Stomach (tissue), 9 donors: Measurements from ENCODE around the gene CBARP. TPM values are rescaled to one million over a fixed set of nuclear protein-coding genes. Genes with fewer than 3 reads are reported as not detected.

Experiments used
- DNase-seq, 2 donors: peaks; one replicate each; pipeline versions ENCODE4 v3.0.0 to v3.0.0-alpha.2; 2013 to 2019
- H3K27ac ChIP-seq, 5 donors: fragments of 200-600 bp in 4 of 5; sonication (generic) in 4 of 5; one replicate each; pipeline ENCODE4 v1.5.1; 2013 to 2019; ENCODE audit warnings: mild to moderate bottlenecking in 1 of 5, moderate library complexity in 1 of 5
- H3K27me3 ChIP-seq, 3 donors: fragments of 200-600 bp; sonication (generic); one replicate each; pipeline ENCODE4 v1.5.1; 2017 to 2019; ENCODE audit warnings: mixed run types in 1 of 3
- H3K36me3 ChIP-seq, 4 donors: fragments of 200-600 bp; sonication (generic); 1 replicate in 3 of 4; 2 replicates in 1 of 4; pipeline ENCODE4 v1.5.1; 2016 to 2019
- H3K4me1 ChIP-seq, 4 donors: fragments of 200-600 bp; sonication (generic); one replicate each; pipeline ENCODE4 v1.5.1; 2016 to 2019
- H3K4me3 ChIP-seq, 4 donors: fragments of 200-600 bp; sonication (generic) in 3 of 4; one replicate each; pipeline ENCODE4 v1.5.1; 2016 to 2019; ENCODE audit warnings: mild to moderate bottlenecking in 1 of 4
- H3K9me3 ChIP-seq, 4 donors: fragments of 200-600 bp; sonication (generic); one replicate each; pipeline ENCODE4 v1.5.1; 2016 to 2019
- CTCF ChIP-seq, 7 experiments: fragments of 450-650 bp in 4 of 7; fragments of 200-600 bp in 3 of 7; sonication (generic) in 3 of 7; IDR thresholded peaks; one replicate each; pipeline ENCODE4 v1.5.1; 2016 to 2019; ENCODE audit warnings: antibody characterized with exemption in 7 of 7, control low read depth in 2 of 7, mild to moderate bottlenecking in 1 of 7
- EP300 ChIP-seq: sonication (generic); formaldehyde crosslinking; IDR thresholded peaks from one replicate; pipeline ENCODE4 v1.6.1; 2017; ENCODE audit warnings: antibody characterized with exemption
- POLR2A ChIP-seq, 4 donors: fragments of 450-650 bp; IDR thresholded peaks; one replicate each; pipeline ENCODE4 v1.6.1; 2016; ENCODE audit warnings: antibody characterized with exemption in 4 of 4, control low read depth in 2 of 4, mild to moderate bottlenecking in 1 of 4, moderate library complexity in 1 of 4
- POLR2AphosphoS5 ChIP-seq, 3 donors: sonication (generic); formaldehyde crosslinking; IDR thresholded peaks; one replicate each; pipeline ENCODE4 v1.6.1; 2016; ENCODE audit warnings: antibody characterized with exemption in 3 of 3
- WGBS, 5 donors: extraction: QIAGEN DNeasy Blood & Tissue Kit in 3 of 5; methylation state at CpG; one replicate each; pipeline versions ENCODE4 v1.1.5 to v1.1.7; 2013 to 2018; 5-methylcytosine and 5-hydroxymethylcytosine counted together
- intact Hi-C: fragments of 100-400 bp; cut with DNase I; formaldehyde crosslinking; loops from one replicate; pipeline ENCODE4 v1.15.1; 2023; ENCODE audit warnings: low total_unique reads
- polyA plus RNA-seq, 3 donors: library from polyadenylated mRNA; stranded (reverse); fragments of 200-250 nt; gene quantifications; one replicate each; pipeline ENCODE4 v1.2.3, GENCODE V29; 2013
- total RNA-seq, 5 donors: library from RNA; depleted of rRNA; stranded (reverse); fragments of >200 nt; gene quantifications; one replicate each; pipeline versions ENCODE4 v1.1.0 to v1.2.3, GENCODE V29; 2014 to 2016
- donor health status: healthy with polysubstance abuse.
- donor health status: Bipolar disorder and iron deficiency.
- donor health status: healthy.

The CBARP gene
- total and polyA plus RNA-seq, 8 donors = 0.19 to 8.9 (median 0.78) TPM; not detected in 4

- H3K4me1 ChIP-seq = peaks cover 61 to 79% (median 72%) of the 10 kb centered on the region in 4 donors
- WGBS, 5 donors = 59 to 83% (median 63%) methylated on average over 31 to 46 of the region's 46 CpGs
- H3K27ac ChIP-seq = peak overlapping the region; percentile 97 to 100 (median 99)
- H3K36me3 ChIP-seq = peaks cover 56 to 72% (median 65%) of the 10 kb centered on the region in 4 donors
- H3K27me3 ChIP-seq = no peaks in the 10 kb centered on the region
- peak overlapping the region; percentile 66 to 76 (median 68) for H3K4me3 ChIP-seq
- DNase-seq = peak in 1 of 2 donors; percentile 53
- no peaks in the 10 kb centered on the region for H3K9me3 ChIP-seq
- TF ChIP-seq POLR2A (IDR thresholded peaks at IDR 0.05) = no peak
- no peak for TF ChIP-seq EP300
- no peak for TF ChIP-seq POLR2AphosphoS5 (IDR thresholded peaks at IDR 0.05)
- no peak for TF ChIP-seq CTCF (IDR thresholded peaks at IDR 0.05)
- intact Hi-C loops = no loop called here
Measured at GRCh38 chr19:1274081-1274851, 36.5 kb upstream of the CBARP start.

GRCh38 chr19:1273263-1274041, 35.6 kb upstream of the CBARP start:
- Histone ChIP-seq H3K4me3 (peak overlapping the region in 2 of 4 donors; percentile 66 to 88), H3K27me3 (no peaks in the 10 kb centered on the region), H3K4me1 (peaks cover 65 to 83% (median 76%) of the 10 kb centered on the region in 4 donors), H3K27ac (peak overlapping the region in 4 of 5 donors; percentile 97 to 100 (median 98)), H3K9me3 (no peaks in the 10 kb centered on the region), H3K36me3 (peaks cover 48 to 64% (median 57%) of the 10 kb centered on the region in 4 donors)
- WGBS, 5 donors = 61 to 78% (median 73%) methylated on average over 23 to 25 of the region's 25 CpGs
- DNase-seq = no peak
- TF ChIP-seq POLR2A (IDR thresholded peaks at IDR 0.05) (no peak), POLR2AphosphoS5 (IDR thresholded peaks at IDR 0.05) (peak in 1 of 3 donors; percentile 12)
- intact Hi-C loops = no loop called here

GRCh38 chr19:1272423-1273262, 34.8 kb upstream of the CBARP start:
- peaks cover 74 to 86% (median 83%) of the 10 kb centered on the region in 4 donors for H3K4me1 ChIP-seq
- no peak for DNase-seq
- H3K9me3 ChIP-seq = no peaks in the 10 kb centered on the region
- 63 to 67% (median 66%) methylated on average over 33 of the region's 33 CpGs for WGBS, 5 donors
- H3K36me3 ChIP-seq = peaks cover 44 to 56% (median 51%) of the 10 kb centered on the region in 4 donors
- intact Hi-C loops = no loop called here
- H3K27ac ChIP-seq = peak overlapping the region in 4 of 5 donors; percentile 92 to 100 (median 98)
- TF ChIP-seq CTCF (IDR thresholded peaks at IDR 0.05) (no peak), EP300 (no peak), POLR2A (IDR thresholded peaks at IDR 0.05) (no peak), POLR2AphosphoS5 (IDR thresholded peaks at IDR 0.05) (no peak)
- H3K4me3 ChIP-seq = peak overlapping the region in 3 of 4 donors; percentile 62 to 88 (median 80)
- no peaks in the 10 kb centered on the region for H3K27me3 ChIP-seq

GRCh38 chr19:1271528-1272422, 34.0 kb upstream of the CBARP start:
- TF ChIP-seq EP300 (no peak), POLR2AphosphoS5 (IDR thresholded peaks at IDR 0.05) (no peak), POLR2A (IDR thresholded peaks at IDR 0.05) (no peak), CTCF (IDR thresholded peaks at IDR 0.05) (no peak)
- H3K36me3 ChIP-seq = peaks cover 44 to 47% (median 44%) of the 10 kb centered on the region in 4 donors
- H3K4me3 ChIP-seq = peak overlapping the region; percentile 62 to 88 (median 82)
- peak in 1 of 2 donors; percentile 23 for DNase-seq
- H3K27me3 ChIP-seq = no peaks in the 10 kb centered on the region
- H3K4me1 ChIP-seq = peaks cover 81 to 90% (median 85%) of the 10 kb centered on the region in 4 donors
- WGBS, 5 donors = 33 to 59% (median 47%) methylated on average over 31 to 37 of the region's 37 CpGs
- H3K9me3 ChIP-seq = no peaks in the 10 kb centered on the region
- intact Hi-C loops = no loop called here
- peak overlapping the region; percentile 13 to 100 (median 97) for H3K27ac ChIP-seq
